ENCODE measurements around the gene KCTD1. TPM values are rescaled to one million over a fixed set of nuclear protein-coding genes. Genes with fewer than 3 reads are reported as not detected.
A peak's percentile ranks its signal among the peaks of the same experiment; 100 is the strongest.

The KCTD1 gene
- total RNA-seq (2013): 1.8 TPM
- polyA plus RNA-seq (under 1 TPM in 1 of 3 donors, not detected in 2; 0.40 TPM), polyA minus RNA-seq (2.5 and 3.4 TPM in 2 replicates), total RNA-seq (0.14 to 3.9 (median 0.58) reads per million in 11 experiments)

DNA sequence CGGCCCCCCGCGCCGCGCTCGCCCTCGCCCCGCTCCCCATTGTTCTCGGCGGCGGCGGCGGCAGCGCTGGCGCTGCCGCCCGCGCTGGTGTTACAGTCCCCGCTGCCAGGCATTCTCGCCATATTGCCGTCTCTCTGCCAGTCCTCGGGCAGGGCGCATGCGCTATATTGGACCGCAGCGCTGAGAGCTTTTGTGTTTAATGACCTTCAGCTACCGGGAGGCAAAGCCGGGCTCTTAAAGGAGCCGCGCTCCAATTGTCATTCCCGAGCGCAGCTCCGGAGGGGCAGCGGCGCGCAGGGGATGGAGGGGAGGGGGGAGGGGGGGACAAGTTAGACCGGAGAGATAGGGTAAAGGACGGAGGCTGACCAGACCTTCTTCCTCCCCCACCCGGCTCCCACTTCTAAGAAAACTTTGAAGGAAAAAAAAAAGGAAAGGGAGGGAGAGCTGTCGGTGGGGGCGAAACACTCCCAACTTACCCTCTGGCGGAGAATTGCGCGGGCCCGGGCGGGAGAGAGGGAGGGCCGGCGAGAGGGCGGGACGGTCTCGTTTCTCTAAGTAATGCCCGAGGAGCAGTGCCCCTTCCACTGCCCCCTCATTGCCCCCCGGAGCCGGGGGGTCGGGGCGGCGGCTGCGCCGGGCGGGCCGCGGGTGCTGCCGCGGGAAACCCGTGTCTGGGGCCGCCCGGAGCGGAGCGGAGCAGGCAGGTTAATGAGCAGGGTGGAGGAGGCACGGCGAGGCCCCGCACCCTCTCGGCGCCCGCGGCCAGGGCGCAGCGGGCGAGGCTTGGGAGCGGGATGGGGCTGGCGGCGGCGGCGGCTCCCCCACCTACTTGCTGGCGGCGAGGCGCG lies at the start of gene KCTD1:
TSS of gene KCTD1 (minus strand) at position 139 of the 848 bp plus-strand sequence. CDS start at position 122, 17 bp downstream.
- Mint-ChIP-seq H3K9me3 (peaks cover 2 to 22% (median 6%) of the 10 kb centered on the region in 7 donors), H3K36me3 (peaks cover 8 to 13% of the 10 kb centered on the region in 2 donors), H3K27ac (peak within 1 kb of the TSS in 1 of 7 donors; percentile 20), H3K27me3 (ENCODE audit: low read depth in 3 of 3) (peaks cover 51 to 68% (median 66%) of the 10 kb centered on the region in 3 donors), H3K4me1 (peaks cover 36% of the 10 kb centered on the region), H3K4me3 (peak within 1 kb of the TSS; percentile 87 to 93)
- Histone ChIP-seq H3K36me3 (replicated peaks in 1 of 2; ENCODE audit: control insufficient read depth in 1 of 2, insufficient read depth in 2 of 2, low read length in 2 of 2) (no peaks in the 10 kb centered on the region), H3K27ac (ENCODE audit: low read depth in 1 of 2, low read length in 2 of 2) (no peak within 1 kb of the TSS), H2AFZ (ENCODE audit: insufficient read depth, low read depth, low read length, poor library complexity, severe bottlenecking) (peak within 1 kb of the TSS; percentile 83), H4K20me1 (ENCODE audit: insufficient read depth, low read length) (no peaks in the 10 kb centered on the region), H3K9me3 (replicated peaks in 1 of 2; ENCODE audit: control insufficient read depth in 1 of 2, insufficient read depth in 1 of 2, low read length in 2 of 2) (peaks cover 5 to 25% of the 10 kb centered on the region in 2 donors), H3K79me2 (ENCODE audit: insufficient read depth, low read length) (no peaks in the 10 kb centered on the region), H3K9ac (ENCODE audit: insufficient read depth, low read length, poor library complexity, severe bottlenecking) (peak within 1 kb of the TSS; percentile 59), H3K4me3 (replicated peaks in 1 of 3; ENCODE audit: low read depth in 2 of 3, low read length in 3 of 3) (peak within 1 kb of the TSS; percentile 51 to 79 (median 55)), H3K4me1 (ENCODE audit: control insufficient read depth in 1 of 2, insufficient read depth in 2 of 2, low read length in 2 of 2) (peaks cover 22 to 43% of the 10 kb centered on the region in 2 donors), H3K4me2 (replicated peaks; ENCODE audit: extremely low read depth, low read length, poor library complexity, severe bottlenecking) (peak within 1 kb of the TSS; percentile 91), H3K27me3 (ENCODE audit: control insufficient read depth in 2 of 2, insufficient read depth in 2 of 2, low read length in 2 of 2) (peaks cover 40 to 60% of the 10 kb centered on the region in 2 donors)
- TF ChIP-seq, protein P1, sequence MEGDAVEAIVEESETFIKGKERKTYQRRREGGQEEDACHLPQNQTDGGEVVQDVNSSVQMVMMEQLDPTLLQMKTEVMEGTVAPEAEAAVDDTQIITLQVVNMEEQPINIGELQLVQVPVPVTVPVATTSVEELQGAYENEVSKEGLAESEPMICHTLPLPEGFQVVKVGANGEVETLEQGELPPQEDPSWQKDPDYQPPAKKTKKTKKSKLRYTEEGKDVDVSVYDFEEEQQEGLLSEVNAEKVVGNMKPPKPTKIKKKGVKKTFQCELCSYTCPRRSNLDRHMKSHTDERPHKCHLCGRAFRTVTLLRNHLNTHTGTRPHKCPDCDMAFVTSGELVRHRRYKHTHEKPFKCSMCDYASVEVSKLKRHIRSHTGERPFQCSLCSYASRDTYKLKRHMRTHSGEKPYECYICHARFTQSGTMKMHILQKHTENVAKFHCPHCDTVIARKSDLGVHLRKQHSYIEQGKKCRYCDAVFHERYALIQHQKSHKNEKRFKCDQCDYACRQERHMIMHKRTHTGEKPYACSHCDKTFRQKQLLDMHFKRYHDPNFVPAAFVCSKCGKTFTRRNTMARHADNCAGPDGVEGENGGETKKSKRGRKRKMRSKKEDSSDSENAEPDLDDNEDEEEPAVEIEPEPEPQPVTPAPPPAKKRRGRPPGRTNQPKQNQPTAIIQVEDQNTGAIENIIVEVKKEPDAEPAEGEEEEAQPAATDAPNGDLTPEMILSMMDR (IDR thresholded peaks at IDR 0.05): no peak
- WGBS (ENCODE audit: insufficient coverage): under 1% methylated on average over 54 of the region's 88 CpGs
- intact Hi-C loops (cut with micrococcal nuclease): no loop called here
- DNase-seq: peak; percentile 42 to 50 (median 45)

DNA sequence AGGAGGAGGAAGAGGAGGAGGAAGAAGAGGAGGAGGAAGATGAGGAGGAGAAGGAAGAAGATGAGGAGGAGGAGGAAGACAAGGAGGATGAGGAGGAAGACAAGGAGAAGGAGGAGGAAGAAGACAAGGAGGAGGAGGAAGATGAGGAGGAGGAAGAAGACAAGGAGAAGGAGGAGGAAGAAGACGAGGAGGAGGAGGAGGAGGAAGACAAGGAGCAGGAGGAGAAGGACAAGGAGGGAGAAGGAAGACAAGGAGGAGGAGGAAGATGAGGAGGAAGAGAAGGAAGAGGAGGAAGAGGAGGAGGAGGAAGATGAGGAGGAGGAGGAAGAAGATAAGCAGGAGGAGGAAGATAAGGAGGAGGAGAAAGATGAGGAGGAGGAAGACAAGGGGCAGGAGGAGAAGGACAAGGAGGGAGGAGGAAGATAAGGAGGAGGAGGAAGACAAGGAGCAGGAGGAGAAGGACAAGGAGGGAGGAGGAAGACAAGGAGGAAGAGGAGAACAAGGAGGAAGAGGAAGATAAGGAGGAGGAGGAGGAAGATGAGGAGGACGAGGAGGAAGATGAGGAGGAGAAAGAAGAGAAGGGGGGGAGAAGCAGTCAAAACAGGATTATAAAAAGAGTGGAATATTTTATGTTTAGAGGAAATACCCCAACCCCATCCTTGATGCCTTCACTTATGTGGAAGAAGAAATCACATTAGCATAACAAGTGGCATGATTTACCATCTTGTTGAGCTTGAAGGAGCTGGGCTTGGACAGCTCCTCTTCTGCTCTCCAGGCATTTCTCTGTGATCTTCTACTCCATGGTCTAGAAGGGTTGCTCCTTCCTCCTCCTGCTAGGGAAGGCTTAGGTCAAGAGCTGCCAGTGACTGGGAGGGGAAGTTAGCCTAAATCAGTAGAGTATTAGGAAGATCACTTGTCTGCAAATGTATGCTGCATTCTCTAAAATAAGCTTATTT lies 45.3 kb upstream of the KCTD1 start:
- H3K27ac Mint-ChIP-seq: no peak overlapping the region
- H3K27ac ChIP-seq (ENCODE audit: low read depth in 1 of 2, low read length in 2 of 2): no peak overlapping the region

More for the DNA sequence above, 45.3 kb upstream of the KCTD1 start:
- no peak overlapping the region for H3K4me3 ChIP-seq (replicated peaks in 1 of 3; ENCODE audit: low read depth in 2 of 3, low read length in 3 of 3)
- H3K9ac ChIP-seq (ENCODE audit: insufficient read depth, low read length, poor library complexity, severe bottlenecking): no peak overlapping the region
- Mint-ChIP-seq H3K36me3 (no peaks in the 10 kb centered on the region), H3K27me3 (ENCODE audit: low read depth in 3 of 3) (peaks cover 0 to 10% (median 7%) of the 10 kb centered on the region in 3 donors), H3K4me1 (peaks cover 2% of the 10 kb centered on the region), H3K4me3 (no peak overlapping the region), H3K9me3 (peaks cover 0 to 5% (median 2%) of the 10 kb centered on the region in 7 donors)
- H3K79me2 ChIP-seq (ENCODE audit: insufficient read depth, low read length): no peaks in the 10 kb centered on the region
- H3K36me3 ChIP-seq (replicated peaks in 1 of 2; ENCODE audit: control insufficient read depth in 1 of 2, insufficient read depth in 2 of 2, low read length in 2 of 2): no peaks in the 10 kb centered on the region
- H4K20me1 ChIP-seq (ENCODE audit: insufficient read depth, low read length): no peaks in the 10 kb centered on the region
- H3K4me1 ChIP-seq (ENCODE audit: control insufficient read depth in 1 of 2, insufficient read depth in 2 of 2, low read length in 2 of 2): no peaks in the 10 kb centered on the region
- H3K27me3 ChIP-seq (ENCODE audit: control insufficient read depth in 2 of 2, insufficient read depth in 2 of 2, low read length in 2 of 2): no peaks in the 10 kb centered on the region
- 88% methylated on average over 1 of the region's 2 CpGs for WGBS (ENCODE audit: insufficient coverage)
- DNase-seq: no peak
- no peak overlapping the region for H2AFZ ChIP-seq (ENCODE audit: insufficient read depth, low read depth, low read length, poor library complexity, severe bottlenecking)
- no peak overlapping the region for H3K4me2 ChIP-seq (replicated peaks; ENCODE audit: extremely low read depth, low read length, poor library complexity, severe bottlenecking)
- intact Hi-C loops (cut with micrococcal nuclease): no loop called here
- no peaks in the 10 kb centered on the region for H3K9me3 ChIP-seq (replicated peaks in 1 of 2; ENCODE audit: control insufficient read depth in 1 of 2, insufficient read depth in 1 of 2, low read length in 2 of 2)
- TF ChIP-seq, protein P1 (IDR thresholded peaks at IDR 0.05): no peak

Data from CD14-positive monocyte (primary cell).